Measurements from ENCODE around the gene KIAA0513.

Gene KIAA0513

GRCh38 chr16:85086347-85087291 lies 59.0 kb downstream of the KIAA0513 start:
- DNase-seq (ENCODE audit: low read depth in 2 of 3, low spot score in 2 of 3), result peak in 2 of 3 experiments; percentile 34 to 57

GRCh38 chr16:85087899-85088569 lies 60.4 kb downstream of the KIAA0513 start:
- DNase-seq (ENCODE audit: low read depth in 2 of 3, low spot score in 2 of 3), result no peak

GRCh38 chr16:85088570-85089199 lies 61.1 kb downstream of the KIAA0513 start:
- no peak for DNase-seq (ENCODE audit: low read depth in 2 of 3, low spot score in 2 of 3)

- no peak for DNase-seq (ENCODE audit: low read depth in 2 of 3, low spot score in 2 of 3)
Measured at GRCh38 chr16:85089525-85089924, 61.9 kb downstream of the KIAA0513 start.

- no peak for DNase-seq (ENCODE audit: low read depth in 2 of 3, low spot score in 2 of 3)
Measured at GRCh38 chr16:85090181-85090580, 62.6 kb downstream of the KIAA0513 start.

- DNase-seq (ENCODE audit: low read depth in 2 of 3, low spot score in 2 of 3), result no peak
Measured at GRCh38 chr16:85090873-85091521, 63.4 kb downstream of the KIAA0513 start.

GRCh38 chr16:85091522-85091910 lies 63.9 kb downstream of the KIAA0513 start:
- no peak for DNase-seq (ENCODE audit: low read depth in 2 of 3, low spot score in 2 of 3)

- DNase-seq (ENCODE audit: low read depth in 2 of 3, low spot score in 2 of 3), result no peak
Measured at GRCh38 chr16:85092309-85092708, 64.7 kb downstream of the KIAA0513 start.

GRCh38 chr16:85092851-85093250 lies 65.3 kb downstream of the KIAA0513 start:
- DNase-seq (ENCODE audit: low read depth in 2 of 3, low spot score in 2 of 3), result no peak

GRCh38 chr16:85093705-85094104 lies 66.1 kb downstream of the KIAA0513 start:
- no peak for DNase-seq (ENCODE audit: low read depth in 2 of 3, low spot score in 2 of 3)

GRCh38 chr16:85094176-85094805 lies 66.7 kb downstream of the KIAA0513 start:
- no peak for DNase-seq (ENCODE audit: low read depth in 2 of 3, low spot score in 2 of 3)

- DNase-seq (ENCODE audit: low read depth in 2 of 3, low spot score in 2 of 3), result no peak
Measured at GRCh38 chr16:85094812-85095211, 67.2 kb downstream of the KIAA0513 start.

- no peak for DNase-seq (ENCODE audit: low read depth in 2 of 3, low spot score in 2 of 3)
Measured at GRCh38 chr16:85096921-85097320, 69.3 kb downstream of the KIAA0513 start.

GRCh38 chr16:85098565-85098964 lies 71.0 kb downstream of the KIAA0513 start:
- DNase-seq (ENCODE audit: low read depth in 2 of 3, low spot score in 2 of 3), result no peak

- no peak for DNase-seq (ENCODE audit: low read depth in 2 of 3, low spot score in 2 of 3)
Measured at GRCh38 chr16:85100265-85100664, 72.7 kb downstream of the KIAA0513 start.

- no peak for DNase-seq (ENCODE audit: low read depth in 2 of 3, low spot score in 2 of 3)
Measured at GRCh38 chr16:85101956-85102630, 74.5 kb downstream of the KIAA0513 start.

- DNase-seq (ENCODE audit: low read depth in 2 of 3, low spot score in 2 of 3), result no peak
Measured at GRCh38 chr16:85103114-85104079, 75.8 kb downstream of the KIAA0513 start.

- no peak for DNase-seq (ENCODE audit: low read depth in 2 of 3, low spot score in 2 of 3)
Measured at GRCh38 chr16:85104147-85104546, 76.6 kb downstream of the KIAA0513 start.

- DNase-seq (ENCODE audit: low read depth in 2 of 3, low spot score in 2 of 3), result no peak
Measured at GRCh38 chr16:85104821-85105391, 77.3 kb downstream of the KIAA0513 start.

Measured in activated CD8-positive, alpha-beta memory T cell treated with anti-CD3 and anti-CD28 coated beads for 48 hours (primary cell).